ENCODE results near the gene ANOS1.

ANOS1 gene

GRCh38 chrX:8730812-8731558 is 952 bp downstream of the ANOS1 start:
- no peak overlapping the region for H3K4me3 ChIP-seq (ENCODE audit: low read depth, low read length)
- no peak for TF ChIP-seq CTCF (IDR thresholded peaks at IDR 0.05; ENCODE audit: insufficient read depth, low read depth, low read length, missing control alignments)
- DNase-seq (ENCODE audit: low read depth): no peak

- TF ChIP-seq CTCF (IDR thresholded peaks at IDR 0.05; ENCODE audit: insufficient read depth, low read depth, low read length, missing control alignments): no peak
- DNase-seq (ENCODE audit: low read depth): no peak
- H3K4me3 ChIP-seq (ENCODE audit: low read depth, low read length): no peak overlapping the region
These were observed 2.1 kb downstream of the ANOS1 start for GRCh38 chrX:8729811-8730210.

- no peak for DNase-seq (ENCODE audit: low read depth)
- no peak for TF ChIP-seq CTCF (IDR thresholded peaks at IDR 0.05; ENCODE audit: insufficient read depth, low read depth, low read length, missing control alignments)
- no peak overlapping the region for H3K4me3 ChIP-seq (ENCODE audit: low read depth, low read length)
These were observed 2.9 kb downstream of the ANOS1 start for GRCh38 chrX:8728932-8729535.

- TF ChIP-seq CTCF (IDR thresholded peaks at IDR 0.05; ENCODE audit: insufficient read depth, low read depth, low read length, missing control alignments): no peak
- no peak for DNase-seq (ENCODE audit: low read depth)
- H3K4me3 ChIP-seq (ENCODE audit: low read depth, low read length): no peak overlapping the region
These were observed 5.8 kb downstream of the ANOS1 start for GRCh38 chrX:8726031-8726652.

- TF ChIP-seq CTCF (IDR thresholded peaks at IDR 0.05; ENCODE audit: insufficient read depth, low read depth, low read length, missing control alignments): no peak
- no peak for DNase-seq (ENCODE audit: low read depth)
- no peak overlapping the region for H3K4me3 ChIP-seq (ENCODE audit: low read depth, low read length)
These were observed 7.6 kb downstream of the ANOS1 start for GRCh38 chrX:8724300-8724699.

- TF ChIP-seq CTCF (IDR thresholded peaks at IDR 0.05; ENCODE audit: insufficient read depth, low read depth, low read length, missing control alignments): no peak
- no peak overlapping the region for H3K4me3 ChIP-seq (ENCODE audit: low read depth, low read length)
- no peak for DNase-seq (ENCODE audit: low read depth)
These were observed 10.4 kb downstream of the ANOS1 start for GRCh38 chrX:8721536-8721935.
